Gastrocnemius medialis (tissue), 4 donors: ENCODE data around the gene GABRB1. TPM values are rescaled to one million over a fixed set of nuclear protein-coding genes. Genes with fewer than 3 reads are reported as not detected.

Experiments
- ATAC-seq, 2 donors: fragments of 150-250 bp; one replicate each; pipeline ENCODE4 v1.9.1; 2016
- DNase-seq, 2 donors: peaks; one replicate each; pipeline ENCODE4 v3.0.0-alpha.2; 2019
- H3K27ac ChIP-seq, 4 donors: fragments of 200-600 bp; sonication (generic); 1 replicate in 1 of 4; 2 replicates in 3 of 4; pipeline ENCODE4 v1.5.1; 2016 to 2018; ENCODE audit warnings: mild to moderate bottlenecking in 2 of 4, moderate library complexity in 1 of 4
- H3K27me3 ChIP-seq, 3 donors: fragments of 200-600 bp; sonication (generic) in 2 of 3; 1 replicate in 1 of 3; 2 replicates in 2 of 3; pipeline versions ENCODE4 v1.5.1 to v1.6.0; 2016 to 2019; ENCODE audit warnings: mild to moderate bottlenecking in 1 of 3, moderate library complexity in 1 of 3
- H3K36me3 ChIP-seq, 2 donors: fragments of 200-600 bp; sonication (generic) in 1 of 2; one replicate each; pipeline ENCODE4 v1.5.1; 2017 to 2018
- H3K4me1 ChIP-seq, 2 donors: fragments of 200-600 bp; sonication (generic) in 1 of 2; one replicate each; pipeline ENCODE4 v1.5.1; 2016 to 2017; ENCODE audit warnings: mild to moderate bottlenecking in 2 of 2
- H3K4me3 ChIP-seq, 4 donors: fragments of 200-600 bp; sonication (generic) in 3 of 4; 1 replicate in 1 of 4; 2 replicates in 3 of 4; pipeline ENCODE4 v1.5.1; 2016 to 2019; ENCODE audit warnings: mild to moderate bottlenecking in 2 of 4
- H3K9me3 ChIP-seq, 3 donors: fragments of 200-600 bp; sonication (generic) in 2 of 3; 1 replicate in 1 of 3; 2 replicates in 2 of 3; pipeline ENCODE4 v1.5.1; 2016 to 2019
- POLR2A ChIP-seq, 2 donors: fragments of 450-650 bp; IDR thresholded peaks; one replicate each; pipeline ENCODE4 v1.6.1; 2017; ENCODE audit warnings: antibody characterized with exemption in 2 of 2, mild to moderate bottlenecking in 2 of 2, moderate library complexity in 2 of 2
- in situ Hi-C, 4 donors: fragments of 200-750 bp; cut with MboI; loops; one replicate each; pipeline versions ENCODE4 v1.15.0 to v1.8.0; 2017; ENCODE audit warnings: low sequenced_read_pairs in 4 of 4
- intact Hi-C: fragments of 100-400 bp; cut with DNase I; formaldehyde crosslinking; loops from one replicate; pipeline ENCODE4 v1.15.1; 2023; ENCODE audit warnings: low total_unique reads
- total RNA-seq, 4 donors: library from RNA; depleted of rRNA; stranded (reverse); fragments of >200 nt; gene quantifications; one replicate each; pipeline versions ENCODE4 v1.1.0 to v1.2.3, GENCODE V29; 2016
- TF ChIP-seq, protein P1 (sequence below), 5 experiments: fragments of 450-650 bp in 3 of 5; fragments of 200-600 bp in 2 of 5; sonication (generic) in 2 of 5; IDR thresholded peaks in 4 of 5; conservative IDR thresholded peaks in 1 of 5; 1 replicate in 4 of 5; 2 replicates in 1 of 5; pipeline ENCODE4 v1.5.1; 2016 to 2019; ENCODE audit warnings: antibody characterized with exemption in 5 of 5, mild to moderate bottlenecking in 3 of 5, moderate library complexity in 3 of 5

The GABRB1 gene
- total RNA-seq, 4 donors from 2014 or later = not detected

DNA sequence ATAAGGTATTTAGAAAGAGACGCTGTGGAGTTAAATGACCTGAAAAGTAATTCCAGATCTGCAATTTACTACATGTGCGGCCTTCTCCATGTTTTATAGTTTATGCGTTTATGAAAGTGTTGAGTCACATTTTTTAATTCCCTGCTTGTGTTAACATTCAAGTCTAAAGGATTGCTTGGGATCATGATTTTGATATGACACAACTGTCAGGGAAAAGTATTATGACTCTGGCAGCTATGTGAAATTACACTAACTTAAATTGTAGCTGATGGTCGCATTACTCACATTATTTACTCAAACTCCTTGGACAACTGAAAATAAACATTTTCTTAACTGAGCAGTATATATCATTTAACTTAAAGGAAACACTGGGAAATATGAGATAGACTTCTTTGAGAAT, 14.3 kb upstream of the GABRB1 start:
- Histone ChIP-seq H3K4me3 (no peak overlapping the region), H3K4me1 (no peaks in the 10 kb centered on the region), H3K9me3 (no peaks in the 10 kb centered on the region), H3K27ac (no peak overlapping the region), H3K27me3 (no peaks in the 10 kb centered on the region), H3K36me3 (no peaks in the 10 kb centered on the region)
- DNase-seq (no peak), ATAC-seq (no peak)
- intact Hi-C loops = no loop called here
- no peak for TF ChIP-seq POLR2A (IDR thresholded peaks at IDR 0.05)
- TF ChIP-seq, protein P1, sequence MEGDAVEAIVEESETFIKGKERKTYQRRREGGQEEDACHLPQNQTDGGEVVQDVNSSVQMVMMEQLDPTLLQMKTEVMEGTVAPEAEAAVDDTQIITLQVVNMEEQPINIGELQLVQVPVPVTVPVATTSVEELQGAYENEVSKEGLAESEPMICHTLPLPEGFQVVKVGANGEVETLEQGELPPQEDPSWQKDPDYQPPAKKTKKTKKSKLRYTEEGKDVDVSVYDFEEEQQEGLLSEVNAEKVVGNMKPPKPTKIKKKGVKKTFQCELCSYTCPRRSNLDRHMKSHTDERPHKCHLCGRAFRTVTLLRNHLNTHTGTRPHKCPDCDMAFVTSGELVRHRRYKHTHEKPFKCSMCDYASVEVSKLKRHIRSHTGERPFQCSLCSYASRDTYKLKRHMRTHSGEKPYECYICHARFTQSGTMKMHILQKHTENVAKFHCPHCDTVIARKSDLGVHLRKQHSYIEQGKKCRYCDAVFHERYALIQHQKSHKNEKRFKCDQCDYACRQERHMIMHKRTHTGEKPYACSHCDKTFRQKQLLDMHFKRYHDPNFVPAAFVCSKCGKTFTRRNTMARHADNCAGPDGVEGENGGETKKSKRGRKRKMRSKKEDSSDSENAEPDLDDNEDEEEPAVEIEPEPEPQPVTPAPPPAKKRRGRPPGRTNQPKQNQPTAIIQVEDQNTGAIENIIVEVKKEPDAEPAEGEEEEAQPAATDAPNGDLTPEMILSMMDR (IDR thresholded peaks at IDR 0.05 in 4 of 5, conservative IDR thresholded peaks at IDR 0.05 in 1 of 5) = no peak
- in situ Hi-C loops = no loop called here

DNA sequence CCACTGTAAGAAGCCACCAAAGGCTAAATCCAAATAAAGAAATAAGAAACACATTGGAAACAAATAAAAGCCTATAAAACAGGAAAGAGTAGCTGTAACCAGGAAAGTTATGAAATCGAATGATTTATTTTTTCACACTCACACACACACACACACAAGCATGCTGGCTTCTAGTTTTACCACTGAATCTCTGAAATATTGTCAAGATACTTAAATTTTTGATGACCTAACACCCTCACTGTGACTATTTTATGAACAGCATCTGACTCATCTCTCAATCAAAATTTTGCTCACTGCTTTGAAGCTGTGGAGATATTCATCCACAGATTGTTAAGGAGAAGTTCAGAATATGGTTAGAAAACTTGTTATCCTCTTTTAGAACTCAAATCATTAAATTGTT, 13.9 kb upstream of the GABRB1 start:
- DNase-seq = no peak
- no peak for ATAC-seq
- Histone ChIP-seq H3K4me3 (no peak overlapping the region), H3K9me3 (no peaks in the 10 kb centered on the region), H3K27me3 (no peaks in the 10 kb centered on the region), H3K27ac (no peak overlapping the region), H3K4me1 (no peaks in the 10 kb centered on the region), H3K36me3 (no peaks in the 10 kb centered on the region)
- TF ChIP-seq, protein P1 (IDR thresholded peaks at IDR 0.05 in 4 of 5, conservative IDR thresholded peaks at IDR 0.05 in 1 of 5) = no peak
- TF ChIP-seq POLR2A (IDR thresholded peaks at IDR 0.05) = no peak
- intact Hi-C loops (no loop called here), in situ Hi-C loops (no loop called here)

DNA sequence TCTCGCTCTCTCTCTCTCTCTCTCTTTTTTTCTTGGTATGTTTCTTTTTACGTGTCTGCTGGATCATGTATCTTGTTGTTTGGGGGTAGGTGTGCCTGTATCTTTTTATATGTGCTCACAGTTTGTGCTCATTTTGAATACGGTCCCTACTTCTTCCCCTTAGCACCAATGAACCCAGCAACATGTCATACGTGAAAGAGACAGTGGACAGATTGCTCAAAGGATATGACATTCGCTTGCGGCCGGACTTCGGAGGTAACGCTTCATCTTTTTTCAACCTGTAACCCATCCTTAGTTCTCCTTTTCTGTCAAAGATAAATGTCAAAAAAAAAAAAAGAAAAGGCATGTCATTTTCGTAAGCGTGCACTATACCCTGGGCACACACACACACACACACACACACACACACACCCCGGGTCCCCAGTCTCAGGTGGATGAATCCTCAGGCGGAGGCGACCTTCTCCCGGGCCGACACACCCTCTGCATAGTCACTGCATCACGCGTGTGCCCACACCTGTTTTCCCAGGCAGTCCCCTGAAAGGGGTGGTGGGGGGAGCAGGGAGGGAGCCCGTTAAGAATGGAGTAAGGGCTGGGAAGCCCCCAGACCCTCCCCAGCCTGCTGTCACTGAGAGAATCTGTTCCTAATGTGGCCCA, 511 bp downstream of the GABRB1 start:
- no peaks in the 10 kb centered on the region for H3K36me3 ChIP-seq
- peaks cover 14 to 15% (median 14%) of the 10 kb centered on the region in 3 donors for H3K27me3 ChIP-seq
- no peak overlapping the region for H3K27ac ChIP-seq
- H3K9me3 ChIP-seq = no peaks in the 10 kb centered on the region
- peak overlapping the region in 3 of 4 donors; percentile 25 to 29 (median 27) for H3K4me3 ChIP-seq
- intact Hi-C loops = no loop called here
- in situ Hi-C loops = no loop called here
- TF ChIP-seq POLR2A (IDR thresholded peaks at IDR 0.05) = no peak
- TF ChIP-seq, protein P1 (IDR thresholded peaks at IDR 0.05 in 4 of 5, conservative IDR thresholded peaks at IDR 0.05 in 1 of 5) = no peak
- no peaks in the 10 kb centered on the region for H3K4me1 ChIP-seq
- ATAC-seq = no peak
- DNase-seq = no peak

DNA sequence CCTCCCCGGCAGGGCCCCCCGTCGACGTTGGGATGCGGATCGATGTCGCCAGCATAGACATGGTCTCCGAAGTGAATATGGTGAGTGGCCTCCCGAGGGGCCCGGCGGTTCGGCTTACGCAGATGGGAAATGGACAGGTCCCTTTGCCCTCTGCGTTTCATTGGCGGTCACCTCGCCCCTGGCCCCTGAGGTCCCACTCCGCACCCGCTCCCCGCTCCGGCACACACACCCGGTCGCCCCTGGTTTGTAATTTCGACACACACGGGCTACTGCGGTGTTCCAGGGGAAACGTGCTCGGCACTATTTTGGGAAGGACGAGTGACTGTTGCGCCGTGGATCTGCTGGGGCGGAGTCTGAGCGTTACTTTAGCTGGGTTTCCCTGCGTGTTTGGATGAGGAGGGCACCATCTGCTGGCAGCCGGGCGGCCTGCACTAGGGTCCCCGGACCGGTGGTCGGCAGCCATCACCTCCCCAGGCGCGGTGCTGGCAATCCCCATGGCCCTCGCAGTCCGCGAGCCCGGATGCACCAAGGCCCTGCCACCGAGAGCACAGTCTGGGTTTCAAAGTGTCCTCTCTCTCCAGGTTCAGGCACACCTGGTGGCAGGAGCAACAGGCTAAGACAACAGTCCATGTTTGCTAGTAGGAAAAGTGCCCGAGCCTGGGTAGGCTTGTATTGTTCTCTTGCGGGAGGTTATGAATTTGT, 1.2 kb downstream of the GABRB1 start:
- Histone ChIP-seq H3K36me3 (no peaks in the 10 kb centered on the region), H3K4me1 (no peaks in the 10 kb centered on the region), H3K9me3 (no peaks in the 10 kb centered on the region), H3K4me3 (peak overlapping the region in 3 of 4 donors; percentile 18 to 29 (median 25)), H3K27ac (no peak overlapping the region), H3K27me3 (peaks cover 14 to 15% (median 14%) of the 10 kb centered on the region in 3 donors)
- no peak for ATAC-seq
- intact Hi-C loops = no loop called here
- DNase-seq = no peak
- in situ Hi-C loops = no loop called here
- no peak for TF ChIP-seq POLR2A (IDR thresholded peaks at IDR 0.05)
- TF ChIP-seq, protein P1 (IDR thresholded peaks at IDR 0.05 in 4 of 5, conservative IDR thresholded peaks at IDR 0.05 in 1 of 5) = no peak
